Measurements from ENCODE around the gene CYP4F3.
"Not testable (repeated sequence)": the region's sequence is repeated elsewhere in the genome, so short reads cannot be mapped to it uniquely, and the experiment has no call there.

Gene CYP4F3

GRCh38 chr19:15671237-15671821 is 30.6 kb downstream of the CYP4F3 start:
- no peak for DNase-seq

GRCh38 chr19:15671891-15672579 is 31.3 kb downstream of the CYP4F3 start:
- DNase-seq: no peak

GRCh38 chr19:15672580-15673175 is 32.0 kb downstream of the CYP4F3 start, which contains the start of gene CYP4F12:
TSS of gene CYP4F12 (plus strand) at chr19:15673087. CDS start at chr19:15673530, 443 bp downstream.
- no peak for DNase-seq

GRCh38 chr19:15673176-15673654 is 32.5 kb downstream of the CYP4F3 start:
- no peak for DNase-seq

GRCh38 chr19:15675560-15675959 is 34.9 kb downstream of the CYP4F3 start:
- DNase-seq: no peak

GRCh38 chr19:15679089-15679488 is 38.4 kb downstream of the CYP4F3 start:
- no peak for DNase-seq

- DNase-seq: not testable (repeated sequence)
These were observed 39.2 kb downstream of the CYP4F3 start for GRCh38 chr19:15679865-15680264.

GRCh38 chr19:15680478-15681322 is 40.0 kb downstream of the CYP4F3 start:
- no peak for DNase-seq

- no peak for DNase-seq
These were observed 42.7 kb downstream of the CYP4F3 start for GRCh38 chr19:15683411-15683810.

GRCh38 chr19:15684828-15685227 is 44.1 kb downstream of the CYP4F3 start:
- no peak for DNase-seq

- DNase-seq: no peak
These were observed 56.0 kb downstream of the CYP4F3 start for GRCh38 chr19:15696654-15697194.

- DNase-seq: peak; percentile 11
These were observed 61.2 kb downstream of the CYP4F3 start for GRCh38 chr19:15701757-15702533.

- peak; percentile 79 for DNase-seq
These were observed 61.8 kb downstream of the CYP4F3 start for GRCh38 chr19:15702534-15702930.
